Measurements from ENCODE around the gene GPR150.

GPR150 gene

GRCh38 chr5:95620030-95620869, at the start of gene GPR150:
GPR150 (plus strand) TSS chr5:95620087; CDS start chr5:95620276, 189 bp downstream.
- DNase-seq (ENCODE audit: low read depth): peak; percentile 89
- peak within 1 kb of the TSS; percentile 76 for H3K4me3 ChIP-seq (ENCODE audit: low read depth, low read length)
- peak; percentile 22 for TF ChIP-seq CTCF (IDR thresholded peaks at IDR 0.05; ENCODE audit: insufficient read depth, low read depth, low read length, missing control alignments)

DNA sequence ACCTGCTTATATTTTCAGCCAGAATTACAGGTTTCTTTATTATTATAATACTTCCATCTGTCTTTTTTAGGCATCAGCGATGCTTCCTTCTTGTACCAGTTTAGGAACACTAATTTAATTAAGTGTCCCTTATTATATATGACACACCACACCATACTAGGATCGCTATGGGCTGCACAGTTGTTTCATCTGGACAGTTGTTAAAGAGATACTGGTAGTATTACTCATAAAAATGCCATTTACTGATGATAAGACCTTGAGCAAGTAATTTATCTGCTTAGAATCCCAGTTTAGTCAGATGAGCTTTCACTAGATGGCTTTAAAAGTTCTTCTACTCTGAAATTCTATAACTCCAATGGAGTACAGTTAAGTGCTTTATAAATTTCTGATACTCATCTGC, 47.9 kb upstream of the GPR150 start:
- no peak overlapping the region for H3K4me3 ChIP-seq (ENCODE audit: low read depth, low read length)
- DNase-seq (ENCODE audit: low read depth): no peak
- TF ChIP-seq CTCF (IDR thresholded peaks at IDR 0.05; ENCODE audit: insufficient read depth, low read depth, low read length, missing control alignments): no peak

- H3K4me3 ChIP-seq (ENCODE audit: low read depth, low read length): no peak overlapping the region
- no peak for TF ChIP-seq CTCF (IDR thresholded peaks at IDR 0.05; ENCODE audit: insufficient read depth, low read depth, low read length, missing control alignments)
- no peak for DNase-seq (ENCODE audit: low read depth)
Measured at GRCh38 chr5:95581576-95581975, 38.3 kb upstream of the GPR150 start.

DNA sequence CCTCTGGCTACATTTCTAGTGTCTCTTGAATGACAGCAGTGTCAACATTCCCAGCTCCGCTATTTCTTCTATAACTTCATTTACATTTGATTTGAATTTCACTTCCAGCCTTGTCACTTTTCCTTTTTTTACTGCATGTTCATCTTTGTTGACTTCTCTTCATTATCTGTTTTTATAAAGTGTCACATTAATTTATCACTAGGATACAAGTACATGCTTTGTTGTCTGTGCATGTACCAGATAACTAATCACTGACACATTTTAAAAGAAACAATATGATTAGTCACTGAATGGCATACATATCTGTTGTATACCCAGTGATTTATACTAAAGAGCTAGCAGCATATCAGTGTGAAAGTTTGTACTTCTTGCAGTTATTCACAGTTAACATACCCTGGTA, 35.9 kb upstream of the GPR150 start:
- no peak overlapping the region for H3K4me3 ChIP-seq (ENCODE audit: low read depth, low read length)
- TF ChIP-seq CTCF (IDR thresholded peaks at IDR 0.05; ENCODE audit: insufficient read depth, low read depth, low read length, missing control alignments): no peak
- no peak for DNase-seq (ENCODE audit: low read depth)

- H3K4me3 ChIP-seq (ENCODE audit: low read depth, low read length): no peak overlapping the region
- no peak for TF ChIP-seq CTCF (IDR thresholded peaks at IDR 0.05; ENCODE audit: insufficient read depth, low read depth, low read length, missing control alignments)
- no peak for DNase-seq (ENCODE audit: low read depth)
Measured at GRCh38 chr5:95590880-95591279, 29.0 kb upstream of the GPR150 start.

DNA sequence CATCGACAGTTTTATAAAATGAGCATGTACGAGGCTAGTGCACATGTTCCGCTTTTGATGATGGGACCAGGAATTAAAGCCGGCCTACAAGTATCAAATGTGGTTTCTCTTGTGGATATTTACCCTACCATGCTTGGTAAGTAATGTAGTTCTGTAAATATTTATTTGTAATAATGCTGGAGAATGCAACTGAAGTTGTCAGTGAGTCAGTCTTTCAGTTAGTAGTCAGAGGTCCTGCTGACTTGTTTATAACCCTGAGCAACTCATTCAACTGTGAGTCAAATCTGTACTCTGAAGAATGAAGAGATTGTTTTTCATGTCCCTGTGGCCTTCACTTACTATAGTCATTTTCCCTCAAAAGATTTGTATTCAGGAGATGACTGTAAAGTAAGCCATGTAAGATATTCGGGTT, 28.4 kb upstream of the GPR150 start:
- no peak overlapping the region for H3K4me3 ChIP-seq (ENCODE audit: low read depth, low read length)

More for the DNA sequence above, 28.4 kb upstream of the GPR150 start:
- no peak for TF ChIP-seq CTCF (IDR thresholded peaks at IDR 0.05; ENCODE audit: insufficient read depth, low read depth, low read length, missing control alignments)
- DNase-seq (ENCODE audit: low read depth): peak; percentile 52

Measured in GM12865 (cell line).